Stimulated activated CD4-positive, alpha-beta T cell treated with anti-CD3 and anti-CD28 coated beads, Interleukin-2, amount 100 ng/mL, for 24 hours (primary cell): Measurements from ENCODE around the gene NME7.

Source experiments
- DNase-seq, 2 donors: peaks; one replicate each; pipeline ENCODE4 v3.0.0-alpha.2; 2020

Gene NME7

DNA sequence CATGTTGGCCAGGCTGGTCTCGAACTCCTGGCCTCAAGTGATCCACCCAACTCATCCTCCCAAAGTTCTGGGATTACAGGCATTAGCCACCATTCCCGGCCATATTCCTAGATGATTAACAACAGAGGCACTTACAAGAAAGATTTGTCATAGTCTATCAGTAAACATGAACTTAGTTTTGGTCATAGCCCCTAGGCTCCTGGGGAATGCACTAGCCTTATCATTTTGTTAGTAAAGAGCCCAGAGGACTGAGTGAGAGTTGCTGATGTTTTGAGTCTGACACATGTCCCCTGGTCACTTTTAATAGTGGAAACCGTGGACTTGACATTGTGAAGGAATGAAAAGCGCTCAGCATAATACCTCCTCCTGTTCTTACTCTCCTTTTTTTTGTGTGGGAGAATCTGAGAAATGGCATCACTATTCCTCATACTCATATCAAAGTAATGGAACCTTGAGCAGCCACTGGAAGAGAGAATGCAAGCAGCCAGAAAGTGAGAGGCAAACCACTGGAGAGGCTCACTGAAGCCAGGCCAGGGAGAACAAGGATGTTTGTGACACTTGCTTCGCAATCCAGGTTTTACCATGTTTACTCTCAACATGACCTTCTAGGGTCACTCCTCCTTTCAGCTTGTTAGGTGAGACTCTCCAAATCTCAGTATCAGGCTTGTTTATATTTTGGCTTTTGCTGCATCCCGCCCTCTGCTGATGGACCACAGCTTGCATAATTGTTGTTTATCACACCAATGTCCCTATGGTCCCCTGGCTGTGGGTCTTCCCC, 246.3 kb downstream of the NME7 start:
- DNase-seq, result no peak

DNA sequence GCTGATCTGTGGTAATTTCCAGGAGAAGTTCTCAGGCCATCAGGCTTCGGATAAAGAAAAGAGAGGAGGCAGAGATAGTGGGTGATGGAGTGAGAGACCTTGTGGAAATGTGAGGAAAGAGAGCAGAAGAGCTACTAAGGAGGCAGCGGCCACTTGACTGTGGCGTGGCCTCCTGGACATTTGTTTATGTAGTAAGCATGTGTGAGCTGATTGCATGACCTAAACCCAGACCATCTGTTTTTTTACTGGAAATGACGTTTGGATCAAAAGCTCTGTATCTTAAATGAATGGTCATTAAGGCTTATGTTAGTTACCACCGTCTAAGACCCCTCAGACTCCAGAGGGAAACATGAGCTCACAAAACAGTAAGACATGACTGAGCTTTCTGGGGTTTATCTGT, 247.5 kb downstream of the NME7 start:
- no peak for DNase-seq

DNA sequence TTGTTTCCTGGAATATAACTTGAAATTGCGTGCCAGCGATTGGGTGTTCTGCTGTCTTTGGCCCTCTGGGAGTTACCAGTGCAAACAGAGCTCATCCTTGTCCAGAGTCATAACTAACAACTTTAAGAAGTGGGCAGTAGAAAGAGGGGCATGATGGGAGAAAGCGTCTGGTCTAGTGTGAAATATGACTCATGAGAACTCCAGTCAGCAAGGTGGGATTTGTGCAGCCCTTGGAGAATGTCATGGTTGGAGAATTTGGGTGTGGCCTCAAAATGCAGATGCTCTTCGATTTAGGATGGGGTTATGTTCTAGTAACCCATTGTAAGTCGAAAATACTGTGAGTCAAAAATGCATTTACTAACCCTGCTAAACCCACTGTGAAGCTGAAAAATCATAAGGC, 248.2 kb downstream of the NME7 start:
- DNase-seq, result no peak

DNA sequence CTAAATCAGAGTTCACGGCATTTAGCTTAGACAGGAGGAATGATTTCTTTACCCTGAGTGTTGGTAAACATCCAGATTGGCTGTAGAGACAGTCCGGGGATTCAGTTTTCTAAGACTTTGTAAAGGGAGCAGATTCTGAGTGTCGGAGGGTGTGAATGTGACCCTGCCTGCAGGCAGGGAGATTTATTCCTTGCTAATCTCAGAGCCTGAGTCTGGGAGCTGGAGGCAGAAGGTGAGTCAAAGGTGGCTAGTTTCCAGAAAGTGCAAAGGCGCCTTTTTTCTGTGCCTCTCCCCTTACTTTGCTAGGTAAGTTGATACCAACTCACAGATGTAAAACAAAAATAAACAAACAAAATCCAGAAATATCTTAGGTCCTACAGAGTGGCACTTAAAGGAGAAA, 249.4 kb downstream of the NME7 start:
- DNase-seq, result no peak

DNA sequence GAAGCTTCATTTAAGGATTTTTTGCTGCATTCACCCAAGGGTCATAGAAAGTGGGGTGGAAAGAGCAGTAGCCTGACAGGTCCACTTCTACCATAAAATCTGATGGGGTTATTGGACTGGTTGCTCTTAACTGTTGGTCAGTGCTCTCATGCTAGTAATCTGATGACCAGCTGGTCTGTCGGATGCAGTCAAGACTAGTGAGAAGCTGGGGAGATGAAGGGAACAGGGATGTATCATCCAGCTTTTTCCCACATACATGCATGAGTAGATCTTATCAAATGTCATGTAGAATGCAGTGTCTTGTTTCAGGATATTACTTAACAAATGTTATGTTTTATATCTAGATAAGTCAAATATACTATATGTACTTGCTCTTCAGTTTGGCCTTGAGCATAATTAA, 250.0 kb downstream of the NME7 start:
- no peak for DNase-seq

DNA sequence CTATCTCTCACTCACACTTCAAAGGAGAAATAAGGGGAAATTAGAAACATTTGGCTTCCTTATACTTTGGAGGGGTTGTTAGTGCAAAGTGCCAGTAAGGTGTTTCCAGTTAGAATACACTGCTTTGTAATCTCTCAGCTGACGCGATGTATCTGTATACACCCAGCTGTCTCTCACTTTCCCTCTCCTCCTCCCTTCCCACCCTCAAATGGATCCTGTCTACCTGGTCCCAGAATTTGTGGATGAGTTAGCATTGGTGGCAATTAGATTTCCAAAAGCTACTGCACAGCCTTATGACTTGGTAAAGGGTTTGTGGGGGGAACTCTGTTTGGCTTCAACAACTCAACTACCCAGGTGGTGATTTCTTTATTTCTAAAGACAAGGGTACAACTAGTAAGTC, 250.6 kb downstream of the NME7 start:
- DNase-seq, result no peak

DNA sequence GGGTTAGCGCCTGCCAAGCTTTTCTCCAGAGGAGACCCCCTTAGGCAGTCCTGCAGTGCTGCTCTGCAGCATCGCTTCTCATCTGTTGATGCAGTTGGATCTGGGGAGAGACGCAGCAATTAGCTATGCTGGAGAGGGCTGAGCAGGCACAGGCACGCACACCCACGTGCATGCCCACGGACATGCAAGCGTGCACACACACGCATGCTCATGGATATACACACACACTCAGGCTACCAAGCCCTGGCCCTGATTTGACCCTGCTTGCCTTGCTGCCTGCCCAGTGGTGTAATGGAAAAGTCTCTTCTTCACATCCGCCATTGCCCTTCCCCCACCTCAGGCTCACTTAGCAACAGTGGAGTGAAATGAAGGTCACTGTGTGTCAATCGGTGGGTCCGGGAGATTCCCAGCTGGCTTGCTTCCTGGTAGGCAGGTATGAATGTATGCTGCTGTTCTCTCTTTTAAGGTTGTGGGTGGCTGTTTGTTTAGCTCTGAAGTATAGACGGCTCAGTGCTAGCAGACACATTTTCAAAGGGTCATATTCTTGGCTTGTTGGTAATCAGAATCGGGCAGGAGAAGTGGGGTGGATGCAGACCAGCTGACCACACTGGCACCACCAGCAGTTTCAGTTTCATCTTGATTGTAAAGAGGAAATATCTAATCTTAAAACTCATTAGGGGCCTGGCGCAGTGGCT, 251.6 kb downstream of the NME7 start:
- DNase-seq, result peak in 1 of 2 donors; percentile 34

DNA sequence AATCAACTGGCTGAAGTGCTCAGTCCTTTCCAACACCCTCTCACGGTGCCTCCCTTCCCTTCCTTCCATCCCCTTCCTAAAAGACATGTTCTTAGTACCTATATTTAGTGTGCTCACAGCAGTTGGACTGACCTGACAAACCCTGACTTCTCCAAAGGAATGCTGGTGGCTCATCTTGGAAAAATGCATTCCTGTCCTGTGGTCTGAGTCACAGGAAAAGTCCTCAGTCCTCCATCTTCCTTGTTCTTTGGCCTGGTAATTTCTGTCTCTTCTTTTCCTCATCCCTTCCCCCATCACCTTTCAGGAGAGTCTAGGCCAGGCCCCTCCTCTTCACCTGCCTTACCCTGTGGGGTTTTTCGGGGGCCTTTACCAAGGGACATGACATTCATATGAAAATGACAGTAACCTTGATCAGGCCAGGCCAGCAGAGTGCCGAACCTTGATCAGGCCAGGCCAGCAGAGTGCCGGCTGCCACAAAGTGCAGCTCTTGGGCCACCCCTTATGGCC, 253.9 kb downstream of the NME7 start:
- DNase-seq, result no peak

DNA sequence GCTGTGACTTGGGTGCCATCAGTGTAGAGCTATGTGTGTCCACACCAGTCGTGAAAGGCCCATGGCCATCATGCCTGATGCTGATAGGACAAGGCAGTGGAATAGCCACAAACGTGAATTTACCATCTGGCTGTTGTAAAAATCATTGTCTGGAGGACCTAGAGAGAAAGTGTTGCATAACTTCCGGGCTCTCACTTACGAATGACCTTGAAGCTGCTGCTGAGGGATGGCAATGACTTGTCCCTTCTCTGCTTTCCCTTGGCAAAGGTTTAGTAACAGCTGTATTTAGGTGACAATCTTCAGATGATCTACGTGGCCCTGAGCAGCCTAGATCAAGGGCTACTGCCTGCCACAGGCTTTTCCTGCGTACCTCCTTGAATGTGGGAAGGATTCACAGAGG, 255.4 kb downstream of the NME7 start:
- no peak for DNase-seq

DNA sequence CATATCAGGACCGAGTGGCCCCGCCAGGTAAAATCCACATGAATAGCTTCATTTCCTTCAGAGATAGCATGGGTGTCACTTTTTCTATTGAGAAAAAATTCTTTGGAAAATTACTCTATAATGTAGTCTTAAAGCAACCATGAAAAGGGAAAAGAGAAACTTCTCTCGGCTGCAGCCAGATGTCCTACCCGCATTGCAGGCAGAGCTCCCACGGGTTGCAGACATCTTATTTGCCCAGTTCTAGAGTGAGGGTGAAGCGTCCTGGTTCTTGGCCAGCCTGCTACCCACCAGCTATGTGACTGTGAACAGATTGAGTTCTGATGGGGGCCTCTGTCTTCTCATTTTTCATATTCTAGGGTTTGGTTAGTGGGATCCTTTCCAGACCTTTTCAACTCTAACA, 256.1 kb downstream of the NME7 start:
- no peak for DNase-seq

DNA sequence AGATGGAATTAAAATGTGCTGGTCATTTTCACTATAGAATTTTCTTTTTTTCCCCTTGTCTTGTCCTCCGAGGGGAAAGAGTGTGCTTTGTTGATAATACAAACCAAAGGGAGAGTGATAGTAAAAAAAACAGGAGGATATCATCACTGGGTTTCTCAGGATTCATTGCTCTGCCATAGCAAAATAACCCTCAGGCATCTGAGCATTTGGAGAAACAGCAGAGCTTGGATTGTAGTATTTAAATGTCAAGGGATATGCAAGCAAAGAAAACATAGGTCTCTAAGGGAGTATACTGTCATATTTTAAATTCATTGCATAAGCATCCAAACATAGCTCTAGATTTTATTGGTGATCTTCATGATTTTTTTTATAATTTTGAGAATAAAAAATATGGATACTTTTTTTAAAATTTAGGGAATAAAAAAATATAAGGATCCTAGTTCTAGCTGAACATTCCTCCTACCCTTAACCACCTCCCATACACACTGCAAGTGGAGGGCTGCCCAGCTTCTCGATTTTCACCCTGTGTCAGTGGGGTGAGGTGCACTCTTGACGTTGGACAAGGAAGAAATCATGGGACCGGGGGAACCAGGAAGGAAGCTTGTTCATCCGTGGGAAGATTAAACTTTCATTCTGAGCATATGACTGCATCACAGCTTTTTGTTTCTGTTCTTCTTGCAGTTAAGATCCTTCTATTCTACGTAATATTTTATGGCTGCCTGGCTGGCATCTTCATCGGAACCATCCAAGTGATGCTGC, 256.7 kb downstream of the NME7 start:
- no peak for DNase-seq

DNA sequence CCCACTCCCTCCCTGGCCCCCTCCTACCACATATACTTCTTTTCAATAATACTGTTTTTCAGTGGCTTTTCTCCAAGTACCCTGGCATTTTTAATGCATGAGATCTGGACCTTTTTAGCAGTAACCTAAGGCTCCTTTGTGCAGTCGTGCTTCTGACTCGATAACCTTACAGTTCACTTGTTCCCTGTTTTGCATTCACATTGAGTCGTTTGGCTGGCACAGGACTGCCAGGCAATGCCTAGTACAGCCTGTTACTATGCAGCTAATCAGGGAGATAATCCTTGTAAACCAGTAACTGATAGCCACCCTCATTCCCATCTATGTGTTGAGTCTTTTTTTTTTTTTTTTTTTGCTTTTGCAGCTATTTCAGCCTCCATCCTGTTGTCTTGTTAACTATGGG, 257.4 kb downstream of the NME7 start:
- DNase-seq, result no peak

DNA sequence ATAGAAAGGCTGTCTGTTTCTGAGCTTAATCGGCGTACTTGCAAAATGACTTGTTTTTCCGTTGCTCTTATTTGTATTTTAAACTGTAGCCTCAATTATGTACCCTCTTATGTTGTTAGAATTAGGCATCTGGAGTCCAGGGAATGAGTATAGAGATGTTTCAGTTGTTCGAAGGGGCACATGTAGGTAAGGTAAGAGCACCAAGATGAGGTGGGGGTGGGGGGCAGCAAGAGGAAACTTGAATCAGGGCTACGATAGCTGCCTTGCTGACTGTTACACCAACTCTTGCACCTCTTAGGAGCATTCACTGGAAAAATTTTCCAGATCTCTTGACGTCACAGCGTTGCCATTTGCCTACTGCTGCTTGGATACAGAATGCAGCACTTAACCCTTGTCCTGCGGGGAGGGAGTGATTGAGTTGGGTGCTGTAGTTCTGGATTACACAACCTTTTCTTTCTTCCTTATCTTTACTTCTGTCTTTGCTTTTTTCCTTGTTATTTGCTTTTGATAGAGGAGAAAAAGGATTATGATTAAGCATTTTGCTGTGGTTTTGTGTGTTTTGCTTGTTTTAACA, 257.9 kb downstream of the NME7 start:
- DNase-seq, result no peak

DNA sequence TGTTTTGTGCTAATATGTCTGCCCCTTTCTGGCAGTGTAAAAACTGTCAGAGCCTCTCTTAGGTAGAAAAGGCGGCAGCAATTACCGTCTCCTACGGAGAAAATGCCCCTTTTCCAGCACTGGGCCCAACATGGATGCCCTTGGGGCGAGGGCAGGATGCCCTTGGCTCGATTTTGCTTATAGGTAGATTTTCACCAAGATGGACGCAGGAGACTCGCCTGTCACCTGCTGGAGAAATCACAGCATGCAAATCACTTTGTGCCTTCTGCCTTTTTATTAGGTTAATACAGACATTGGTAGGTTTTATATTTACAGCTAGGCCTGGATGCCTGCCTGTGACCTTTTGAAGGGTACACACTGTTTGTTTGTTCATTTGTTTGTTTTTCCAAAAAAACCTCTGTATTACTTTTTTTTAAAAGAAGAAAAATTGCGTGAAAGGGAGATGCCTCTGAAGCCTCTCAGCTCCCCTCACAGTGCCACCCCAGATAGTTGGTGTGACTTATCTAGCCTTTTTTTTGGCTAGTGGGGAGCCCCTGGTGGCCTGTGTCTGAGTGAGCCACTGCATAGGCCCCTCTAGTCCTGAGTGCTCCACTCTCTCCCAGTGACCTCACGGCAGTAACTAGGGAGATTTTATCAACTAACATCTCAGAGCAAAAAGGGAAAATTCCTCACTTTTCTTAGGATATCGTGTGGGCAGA, 258.6 kb downstream of the NME7 start:
- no peak for DNase-seq

DNA sequence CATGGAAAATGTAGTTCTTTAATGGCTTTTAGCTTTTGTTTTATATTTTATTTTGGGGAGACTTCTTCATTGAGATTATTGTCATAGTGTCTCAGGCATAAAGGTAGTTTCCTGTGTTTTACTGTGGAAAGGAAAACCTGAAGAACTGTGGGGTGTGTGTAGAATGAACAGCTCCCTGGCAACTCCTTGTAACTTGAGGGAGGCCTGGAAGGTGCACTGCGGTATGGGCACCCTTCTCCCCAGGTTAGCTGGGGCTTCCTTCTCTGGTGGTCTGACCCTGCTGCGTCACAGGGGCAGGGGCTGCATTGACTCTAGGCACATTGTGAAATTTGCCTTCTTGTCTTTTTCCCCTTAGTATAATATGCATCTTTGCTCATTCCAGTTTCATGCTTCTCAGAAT, 259.4 kb downstream of the NME7 start:
- no peak for DNase-seq

DNA sequence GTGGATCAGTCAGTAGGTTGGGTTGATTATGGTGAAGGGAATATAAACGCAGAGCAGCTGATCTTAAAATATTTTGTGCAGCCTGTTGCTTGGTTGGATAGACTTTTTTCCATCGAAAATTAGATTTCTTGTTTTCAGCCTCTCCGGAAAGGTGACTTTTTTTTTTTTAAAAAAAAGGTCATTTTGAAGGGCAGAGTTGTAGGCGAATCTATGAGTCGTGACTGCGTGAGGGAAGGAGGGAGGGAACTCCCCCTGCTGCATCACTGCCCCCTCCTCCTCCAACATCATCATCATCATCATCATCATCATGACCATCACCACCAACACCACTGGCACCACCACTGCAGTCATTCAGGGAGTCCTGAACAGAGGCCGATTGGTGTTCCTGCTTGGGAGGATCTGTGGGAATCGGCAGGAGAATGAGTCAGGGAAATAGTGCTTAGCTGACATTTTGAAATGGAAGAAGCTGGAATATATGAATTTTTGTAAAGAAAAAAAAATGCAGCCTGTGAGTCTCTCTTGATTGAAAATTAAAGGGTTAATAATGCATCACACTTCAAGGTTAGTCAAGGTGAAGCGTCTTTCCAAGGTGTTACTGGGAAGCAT, 259.9 kb downstream of the NME7 start:
- DNase-seq, result peak; percentile 34

DNA sequence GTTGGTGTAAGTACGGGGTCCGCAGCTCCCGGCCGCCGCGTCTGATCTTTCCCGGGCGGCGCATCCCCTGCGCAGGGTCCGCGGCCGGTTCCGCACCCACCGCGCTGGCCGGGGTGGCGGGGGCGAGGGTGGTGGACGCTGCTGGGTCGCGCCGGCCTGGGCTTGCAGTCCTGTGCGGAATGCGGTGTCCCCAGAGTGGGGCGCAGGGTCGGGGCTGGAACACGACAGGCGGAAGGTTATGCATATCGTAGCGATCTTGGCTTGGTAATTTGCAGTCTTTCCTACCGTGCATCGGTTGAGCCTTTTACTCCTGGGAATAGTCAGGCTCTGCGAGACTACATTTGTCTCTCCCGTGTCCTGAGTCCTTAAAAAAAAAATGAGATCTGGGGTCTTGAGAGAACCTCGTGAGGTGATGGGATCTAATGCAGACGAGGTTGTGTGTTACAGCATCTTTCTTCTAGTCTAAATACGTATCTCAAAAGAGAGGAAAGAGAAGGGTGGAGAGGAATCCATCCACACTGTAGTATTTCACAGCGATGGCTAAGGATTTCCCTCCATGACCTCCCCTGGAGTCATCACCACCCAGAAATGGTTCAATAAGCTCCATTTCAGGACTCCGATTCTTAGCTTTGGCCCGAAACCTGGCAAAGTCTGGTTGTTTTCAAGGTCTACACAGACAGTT, 260.5 kb downstream of the NME7 start:
- DNase-seq, result peak in 1 of 2 donors; percentile 29

DNA sequence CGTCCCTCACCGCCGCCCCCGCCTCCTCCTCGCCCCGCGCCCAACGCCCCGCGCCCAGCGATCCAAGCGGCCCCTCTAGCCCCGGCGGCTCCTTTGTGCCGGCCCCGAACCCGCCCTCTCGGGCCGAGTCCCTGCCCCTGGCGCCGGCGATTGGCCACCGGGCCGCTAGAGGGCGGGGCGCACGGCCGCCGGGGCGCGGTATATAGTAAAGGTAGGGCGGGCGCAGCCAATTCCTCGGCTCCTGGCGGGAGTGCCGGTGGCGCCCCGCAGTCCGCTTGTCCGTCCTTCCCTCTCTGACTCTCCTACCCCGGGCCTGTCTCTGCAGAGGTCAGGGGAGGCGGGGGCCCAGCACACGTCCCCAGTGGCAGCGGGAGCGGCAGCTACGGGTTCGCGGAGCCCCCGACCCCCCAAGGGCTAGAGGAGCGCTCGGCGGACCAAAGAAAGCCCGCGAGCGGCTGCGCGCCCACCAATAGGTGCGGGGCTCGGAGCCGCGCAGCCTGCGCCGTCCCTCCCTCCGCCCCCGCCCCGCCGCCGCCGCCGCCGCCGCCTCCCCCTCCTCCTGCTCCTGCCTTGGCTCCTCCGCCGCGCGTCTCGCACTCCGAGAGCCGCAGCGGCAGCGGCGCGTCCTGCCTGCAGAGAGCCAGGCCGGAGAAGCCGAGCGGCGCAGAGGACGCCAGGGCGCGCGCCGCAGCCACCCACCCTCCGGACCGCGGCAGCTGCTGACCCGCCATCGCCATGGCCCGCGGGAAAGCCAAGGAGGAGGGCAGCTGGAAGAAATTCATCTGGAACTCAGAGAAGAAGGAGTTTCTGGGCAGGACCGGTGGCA, 261.3 kb downstream of the NME7 start, which contains the start of gene ATP1B1:
TSS of gene ATP1B1 (plus strand) at position 596 of the 826 bp plus-strand sequence. CDS start at position 736, 140 bp downstream.
- DNase-seq, result peak; percentile 84 to 87

DNA sequence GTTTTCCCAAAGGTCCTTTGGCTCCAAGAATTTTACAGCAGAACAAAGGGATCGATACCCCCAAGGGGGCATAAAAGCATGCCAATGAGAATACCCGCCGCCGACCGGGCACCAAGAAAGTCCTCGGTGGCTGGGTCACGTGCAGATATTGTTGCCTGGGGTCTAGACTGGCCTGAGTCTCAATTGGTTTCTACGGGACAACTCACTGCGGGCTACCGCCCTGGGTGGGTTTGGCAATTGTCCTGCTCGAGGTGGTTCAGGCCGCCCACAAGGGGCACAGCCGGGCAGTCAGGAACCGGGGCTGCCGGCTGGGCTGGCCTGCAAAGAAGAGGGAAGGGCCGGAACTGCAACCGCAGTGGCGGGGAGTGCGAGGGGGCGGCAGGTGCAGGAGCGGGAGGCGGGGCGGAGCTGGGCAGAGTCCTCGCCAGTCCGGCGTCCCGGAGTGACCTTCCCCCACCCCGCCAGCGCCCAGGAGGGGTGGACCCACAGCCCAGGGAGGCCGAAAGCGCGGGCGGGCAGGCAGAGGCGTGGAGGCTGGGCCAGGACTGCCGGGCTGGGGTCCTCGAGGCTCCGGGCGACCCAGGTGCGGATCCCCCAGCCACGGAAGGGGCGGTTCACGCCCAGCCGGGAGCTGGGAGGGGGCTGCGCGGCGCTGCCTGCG, 262.0 kb downstream of the NME7 start:
- DNase-seq, result peak; percentile 26 to 28

DNA sequence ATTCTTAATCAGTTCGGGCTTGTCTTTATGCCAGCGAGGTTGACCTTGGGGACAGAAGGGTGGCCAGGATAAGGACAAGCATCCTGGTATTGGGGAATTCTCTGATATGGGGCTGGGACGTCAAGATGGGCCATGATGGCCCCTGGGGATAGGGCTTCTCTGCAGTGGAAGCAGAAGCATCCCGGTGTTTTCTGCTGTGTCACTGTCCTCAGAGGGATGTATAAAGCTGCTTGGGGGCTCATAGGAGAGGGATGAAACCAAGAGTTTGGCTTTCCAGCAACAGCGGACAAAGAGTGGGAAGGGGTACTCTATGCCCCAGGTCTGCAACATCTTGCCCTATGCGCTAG, 262.5 kb downstream of the NME7 start:
- no peak for DNase-seq
